HG02588 (cell line): ENCODE measurements around the gene LCA5L.
"Not testable (repeated sequence)": the region's sequence is repeated elsewhere in the genome, so short reads cannot be mapped to it uniquely, and the experiment has no call there.

ENCODE experiments used
- ATAC-seq: cut with Tn5 transposase; IDR thresholded peaks from one replicate; pipeline ENCODE4 v1.9.1; 2021; ENCODE audit warnings: mild to moderate bottlenecking, moderate library complexity; ENCODE audit not compliant: unreplicated experiment

LCA5L gene

DNA sequence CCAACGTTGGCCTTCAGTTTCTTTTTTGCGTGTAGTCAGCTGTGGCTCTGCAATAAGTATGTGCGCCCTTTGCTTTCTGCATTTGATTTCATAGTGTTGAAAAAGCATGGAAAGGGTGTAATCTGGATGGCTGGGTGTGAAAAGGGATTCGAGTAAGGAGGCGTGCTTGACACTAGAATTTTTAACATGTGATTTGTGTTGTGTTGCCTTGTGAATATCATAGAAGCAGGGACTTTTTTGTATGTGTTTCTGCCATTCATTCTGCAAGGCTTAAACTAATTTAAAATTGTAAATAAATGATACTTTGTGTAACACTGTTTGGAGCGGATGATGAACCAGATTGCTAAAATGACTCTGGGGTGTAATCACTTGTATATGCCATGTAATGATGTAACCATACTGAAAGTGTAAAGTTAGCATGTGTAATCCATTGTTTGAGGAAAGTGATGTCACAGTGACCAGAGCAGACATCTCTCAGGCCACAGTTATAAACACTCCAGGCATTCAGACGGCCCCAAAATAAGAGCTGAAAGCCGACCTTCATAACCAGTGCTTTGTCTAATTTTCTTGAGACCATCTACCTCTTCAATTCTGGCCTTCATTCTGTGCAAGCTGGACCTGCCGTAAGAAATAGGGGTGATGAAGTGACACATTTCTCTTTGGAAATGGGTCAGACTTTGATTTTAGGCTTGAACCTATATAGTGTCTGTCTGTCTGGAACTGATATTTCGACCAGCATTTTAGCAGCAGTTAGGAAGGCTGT lies 6.8 kb upstream of the LCA5L start:
- no peak for ATAC-seq

DNA sequence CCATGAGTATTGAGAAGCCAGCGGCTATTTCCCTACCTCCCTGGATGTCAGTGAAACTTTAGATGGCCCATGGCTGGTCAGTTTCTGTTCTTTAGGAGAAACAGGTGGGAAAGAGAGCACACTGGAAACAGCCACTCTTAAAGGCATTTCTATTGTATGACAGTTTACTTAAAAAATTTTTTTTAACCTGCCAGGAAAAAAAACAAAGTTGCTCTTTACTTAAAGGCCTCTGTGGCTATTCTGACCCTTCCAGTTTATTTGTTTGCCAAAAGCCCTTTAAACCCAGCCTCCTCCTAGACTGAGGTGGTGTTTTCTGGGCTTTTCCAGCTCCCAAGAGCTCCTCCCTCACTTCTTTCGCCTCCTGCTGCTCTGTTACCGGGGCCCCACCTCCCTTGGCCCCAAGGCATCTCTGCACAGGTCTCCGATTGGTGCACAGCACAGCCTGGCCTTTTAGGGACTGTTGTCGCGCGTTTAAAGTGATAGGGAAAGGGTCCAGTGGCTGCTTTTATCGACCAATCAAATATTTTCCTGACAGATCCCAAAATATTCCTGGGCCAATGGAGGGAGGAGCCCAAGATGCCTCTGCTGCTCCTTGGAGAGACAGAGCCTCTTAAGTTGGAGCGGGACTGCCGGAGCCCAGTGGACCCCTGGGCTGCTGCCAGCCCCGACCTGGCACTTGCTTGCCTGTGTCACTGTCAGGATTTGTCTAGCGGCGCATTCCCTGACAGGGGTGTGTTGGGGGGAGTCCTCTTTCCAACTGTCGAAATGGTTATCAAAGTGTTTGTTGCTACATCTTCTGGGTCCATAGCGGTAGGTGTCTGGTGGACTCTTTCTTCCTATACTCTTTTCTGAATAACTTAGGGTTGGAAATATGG lies 6.0 kb upstream of the LCA5L start, which contains the start of gene SH3BGR:
TSS of gene SH3BGR (plus strand) at position 639 of the 875 bp plus-strand sequence. CDS start at position 766, 127 bp downstream.
- ATAC-seq = no peak

DNA sequence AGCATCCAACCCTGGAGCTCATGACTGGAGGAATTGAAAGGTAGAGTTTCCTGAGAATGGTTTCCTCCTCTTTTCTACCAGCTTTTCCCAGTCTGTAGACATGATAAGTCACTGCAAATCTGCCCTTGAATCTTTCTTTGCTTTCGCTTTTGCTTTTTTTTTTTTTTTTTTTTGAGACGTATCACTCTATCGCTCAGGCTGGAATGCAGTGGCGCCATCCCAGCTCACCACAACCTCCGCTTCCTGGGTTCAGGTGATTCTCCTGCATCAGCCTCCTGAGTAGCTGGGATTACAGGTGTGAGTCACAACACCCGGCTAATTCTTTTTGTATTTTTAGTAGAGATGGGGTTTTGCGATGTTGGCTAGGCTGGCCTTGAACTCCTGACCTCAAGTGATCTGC lies 1.7 kb upstream of the LCA5L start:
- no peak for ATAC-seq

DNA sequence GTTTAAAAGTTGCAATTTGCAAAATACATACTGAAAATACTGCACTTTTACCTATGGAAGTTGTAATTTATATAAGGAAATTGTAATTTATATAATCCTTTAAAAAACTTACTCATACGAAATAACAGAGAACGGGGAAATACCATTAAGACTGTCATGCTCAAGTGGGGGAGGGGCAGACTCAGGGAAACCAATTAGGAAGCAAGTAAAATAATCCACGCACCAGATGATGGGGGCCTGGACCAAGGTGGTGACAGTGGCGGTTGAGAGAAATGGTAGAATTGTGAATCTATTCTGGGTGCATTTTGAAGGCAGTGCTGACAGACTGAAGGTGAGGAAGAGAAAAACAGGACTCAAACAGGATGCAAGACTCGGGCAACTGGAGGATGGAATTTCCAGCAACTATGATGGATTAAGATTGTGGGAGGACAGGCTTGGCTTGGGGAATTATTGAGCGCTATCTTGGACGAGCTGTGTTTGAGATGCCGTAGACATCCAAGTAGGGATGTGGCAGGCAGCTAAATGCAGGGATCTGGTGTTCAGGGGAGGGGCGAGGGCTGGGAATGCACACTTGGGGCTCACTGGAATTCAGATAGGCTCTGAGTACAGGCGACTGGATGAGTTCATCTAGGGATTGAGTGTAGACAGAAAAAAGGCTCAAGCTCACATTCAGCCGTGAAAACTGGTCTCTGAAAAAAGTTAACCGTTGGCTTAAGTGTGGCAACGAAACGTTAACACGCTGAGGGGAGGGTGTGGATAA lies 977 bp downstream of the LCA5L start:
- ATAC-seq = no peak

DNA sequence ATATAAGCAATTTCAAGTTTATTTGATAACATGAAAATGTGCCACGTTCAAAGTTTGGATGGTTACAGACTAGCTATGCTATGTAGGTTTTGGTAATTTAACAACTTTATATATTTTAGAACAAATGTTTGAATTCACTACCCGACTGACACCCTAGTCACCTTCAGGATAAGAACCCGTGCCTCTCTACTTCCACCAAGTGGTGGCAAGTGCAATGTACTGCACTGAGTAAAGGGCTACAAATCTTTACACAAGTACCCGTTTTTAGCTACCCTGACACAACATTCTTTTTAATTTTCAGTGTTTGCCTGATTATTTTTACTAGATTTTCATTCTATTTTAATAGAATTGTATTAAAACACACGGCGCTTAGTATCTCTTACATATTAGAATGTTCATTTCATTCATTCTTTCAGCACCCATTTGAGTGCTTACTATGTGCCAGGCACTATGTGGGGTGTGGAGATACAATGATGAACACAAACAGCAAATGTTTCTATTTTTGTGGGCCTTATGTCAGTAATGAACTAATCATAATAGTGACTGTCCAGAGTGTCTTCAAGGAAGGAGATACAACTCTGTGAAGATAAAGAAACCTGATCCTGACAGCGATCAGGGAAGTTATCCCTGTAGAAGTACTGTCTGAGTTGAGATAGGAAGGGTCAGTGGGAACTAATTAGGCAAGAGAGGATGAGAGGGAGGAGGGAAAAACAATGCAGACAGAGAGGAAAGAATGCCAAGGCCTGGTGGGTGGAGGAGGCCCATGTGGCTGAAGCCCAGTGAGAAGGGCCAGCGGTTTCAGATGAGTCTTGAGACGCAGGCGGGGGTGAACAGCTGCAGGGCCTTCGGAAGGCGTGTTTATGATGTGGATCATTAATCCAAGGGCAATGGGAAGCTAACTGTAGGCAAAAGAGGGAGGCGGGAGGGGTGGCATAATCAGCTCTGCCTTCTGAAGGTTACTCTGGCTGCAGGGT lies 3.8 kb downstream of the LCA5L start:
- no peak for ATAC-seq

DNA sequence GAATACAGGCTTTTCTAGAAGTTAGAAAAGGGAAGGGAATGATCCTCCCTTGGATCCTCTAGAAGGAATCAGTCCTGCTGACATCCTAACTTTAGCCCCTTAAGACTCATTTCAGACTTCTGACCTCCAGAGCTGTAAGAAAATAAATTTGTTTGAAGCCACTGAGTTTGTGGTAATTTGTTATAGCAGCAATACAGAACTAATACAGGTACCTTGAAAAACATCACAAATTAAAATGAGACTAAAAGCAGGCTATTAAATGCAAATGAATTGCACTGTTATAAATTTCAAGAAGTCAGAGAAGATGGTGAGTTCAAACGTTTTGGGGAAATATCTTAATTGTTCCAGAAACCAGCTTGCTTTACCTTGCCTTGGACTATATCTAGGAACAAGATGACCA lies 6.3 kb downstream of the LCA5L start:
- no peak for ATAC-seq

DNA sequence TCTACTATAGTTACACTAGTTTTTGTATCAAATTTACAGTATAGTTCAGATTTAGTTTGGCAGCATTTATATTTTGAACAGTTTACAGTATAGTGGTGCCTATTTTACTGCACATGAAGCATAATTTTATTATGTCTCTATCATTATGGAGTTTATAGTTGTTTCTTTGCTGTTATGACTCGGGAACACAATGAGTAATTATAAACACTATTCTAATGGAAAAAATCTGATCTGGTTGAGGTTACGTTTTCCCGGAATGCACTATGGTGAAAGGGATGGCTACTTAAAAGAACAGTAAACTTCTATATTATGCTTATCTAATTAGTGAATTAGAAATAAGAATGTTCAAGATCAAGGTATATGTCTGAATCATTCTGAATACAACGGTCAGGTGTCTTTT lies 10.6 kb downstream of the LCA5L start:
- ATAC-seq = no peak

DNA sequence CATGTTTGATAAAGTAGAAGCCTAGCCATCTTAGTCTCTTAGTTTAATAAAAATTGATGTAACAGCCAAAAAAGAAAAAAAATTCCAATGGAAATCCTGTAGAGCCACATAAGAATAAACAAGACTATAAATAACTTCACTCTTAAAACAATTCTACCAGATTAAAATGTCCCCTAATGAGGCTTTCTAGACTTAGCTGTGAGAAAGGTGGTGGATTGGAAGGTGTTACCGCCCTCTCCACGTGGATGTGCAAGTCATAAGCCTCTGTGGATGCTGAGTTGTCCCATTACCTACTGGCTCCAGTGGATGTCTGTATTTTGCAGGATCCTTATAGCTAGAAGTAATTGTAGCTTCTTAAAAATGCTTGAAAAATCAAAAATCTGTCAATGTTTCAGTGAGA lies 14.6 kb downstream of the LCA5L start:
- ATAC-seq = no peak

DNA sequence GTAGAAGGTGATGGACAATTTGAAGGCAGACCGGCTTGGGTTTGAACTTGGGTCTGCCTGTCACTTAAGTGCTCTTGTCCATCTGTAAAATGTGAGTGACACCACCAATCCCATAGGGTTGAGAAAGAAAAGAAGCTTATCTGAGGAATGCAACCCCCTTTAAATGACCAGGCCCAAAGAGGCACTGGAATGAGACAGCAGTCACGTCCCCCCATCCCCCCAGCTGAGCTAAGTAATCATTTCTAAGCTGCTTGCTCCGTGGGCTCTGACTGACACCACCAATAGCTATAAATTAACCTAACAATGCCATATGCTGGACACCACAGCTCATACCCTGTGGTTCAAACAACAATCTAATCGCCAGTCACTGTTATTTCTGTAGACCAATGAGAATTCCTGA lies 15.1 kb downstream of the LCA5L start:
- no peak for ATAC-seq

DNA sequence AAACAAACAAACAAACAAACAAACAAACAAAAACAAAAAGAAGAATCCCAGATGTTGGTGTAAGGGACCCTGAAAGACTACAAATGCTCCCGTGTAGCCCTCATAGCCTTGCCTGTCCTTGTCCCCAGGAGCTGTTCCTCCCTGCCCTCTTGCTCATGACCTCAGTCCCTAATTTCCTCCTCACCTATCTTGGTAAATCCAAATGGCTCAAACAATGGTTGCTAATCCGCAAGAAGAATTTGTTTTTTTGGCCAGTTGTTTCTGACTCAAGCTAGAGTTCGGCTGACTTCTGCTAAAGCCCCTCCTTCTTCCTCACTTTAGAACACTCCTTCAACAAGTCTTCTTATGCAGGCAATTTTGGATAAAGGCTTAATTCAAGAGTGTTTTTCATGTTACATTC lies 15.6 kb downstream of the LCA5L start:
- ATAC-seq = no peak

DNA sequence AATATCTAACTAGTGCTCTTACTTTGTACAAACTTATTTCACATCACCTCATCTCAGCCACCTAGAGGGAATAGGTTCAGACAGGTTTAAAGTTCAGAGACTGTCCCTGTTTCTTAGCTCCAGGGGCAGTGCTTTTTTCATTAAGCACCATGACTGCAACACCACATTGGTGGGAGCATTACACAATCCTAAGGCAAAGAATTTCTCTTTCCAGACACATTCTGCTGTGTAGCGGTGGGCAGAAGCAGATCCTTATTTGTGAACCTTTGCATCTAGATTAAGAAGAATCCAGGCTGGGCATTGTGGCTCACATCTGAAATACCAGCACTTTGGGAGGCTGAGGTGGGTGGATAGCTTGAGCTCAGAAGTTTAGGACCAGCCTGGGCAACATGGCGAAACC lies 16.1 kb downstream of the LCA5L start:
- no peak for ATAC-seq

DNA sequence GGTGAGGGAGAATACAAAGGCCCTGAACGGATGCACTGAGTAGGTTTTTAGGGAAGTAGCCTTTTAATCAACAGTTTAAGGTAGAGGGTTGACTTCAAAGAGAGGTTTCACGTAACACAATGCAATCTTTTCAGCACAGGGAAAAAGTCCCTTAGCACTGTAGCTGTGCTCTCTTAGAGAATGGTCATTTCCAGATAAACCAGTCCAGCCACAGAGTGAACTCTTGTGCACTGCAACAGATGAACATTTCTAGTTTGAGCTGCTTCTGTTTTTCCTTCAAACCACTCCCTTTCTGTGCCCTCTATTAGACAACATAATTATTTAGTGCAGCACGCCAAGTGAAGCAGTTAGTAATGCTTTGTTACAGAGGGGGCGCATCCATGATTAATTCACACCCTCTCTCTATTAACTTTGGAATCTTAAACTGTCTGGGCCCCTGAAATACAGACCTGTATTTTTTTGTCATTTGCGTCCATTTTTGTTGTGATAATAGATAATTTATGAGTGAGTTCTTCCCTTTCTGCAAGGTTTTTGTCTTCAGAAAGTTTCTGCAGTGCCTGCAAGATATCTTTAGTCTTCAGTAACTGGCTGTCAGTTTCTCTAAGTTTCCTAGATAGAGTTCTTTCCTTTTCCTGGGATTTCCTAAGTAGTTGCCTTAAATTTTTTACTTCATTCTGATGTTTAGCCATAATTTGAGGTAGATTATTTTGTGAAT lies 22.9 kb downstream of the LCA5L start:
- ATAC-seq = no peak

DNA sequence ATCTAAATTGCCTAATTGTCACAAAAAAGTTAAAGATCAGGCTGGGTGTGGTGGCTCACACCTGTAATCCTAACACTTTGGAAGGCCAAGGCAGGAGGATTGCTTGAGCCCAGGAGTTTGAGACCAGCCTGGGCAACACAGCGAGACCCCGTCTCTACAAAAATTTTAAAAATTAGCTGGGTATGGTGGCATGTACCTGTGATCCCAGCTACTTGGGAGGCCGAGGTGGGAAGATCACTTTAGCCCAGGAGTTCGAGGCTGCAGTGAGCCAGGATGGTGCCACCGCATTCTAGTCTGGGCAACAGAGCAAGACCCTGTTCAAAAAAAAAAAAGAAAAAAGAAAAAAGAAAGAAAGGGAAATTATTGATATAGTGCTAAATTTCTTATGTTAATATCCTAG lies 26.4 kb downstream of the LCA5L start:
- not testable (repeated sequence) for ATAC-seq

DNA sequence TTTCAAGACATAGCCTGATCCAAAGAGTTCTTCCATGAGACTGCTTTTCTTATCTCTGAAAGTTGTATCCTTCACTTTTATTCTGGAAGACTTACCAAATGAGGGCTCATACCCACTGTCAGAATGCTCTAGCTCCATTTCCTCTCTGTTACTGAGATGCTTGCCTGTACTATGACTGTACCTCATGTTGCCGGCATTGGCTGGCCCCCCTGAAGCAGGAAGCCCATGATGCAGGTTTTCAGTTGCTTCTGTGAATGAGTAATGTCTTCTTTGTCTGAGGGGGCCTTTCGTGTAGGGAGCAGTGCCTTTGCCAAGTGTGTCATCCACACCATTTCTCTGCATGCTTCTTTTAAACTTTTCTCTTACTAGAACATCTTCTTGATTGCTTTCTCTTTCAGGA lies 39.5 kb downstream of the LCA5L start:
- no peak for ATAC-seq

DNA sequence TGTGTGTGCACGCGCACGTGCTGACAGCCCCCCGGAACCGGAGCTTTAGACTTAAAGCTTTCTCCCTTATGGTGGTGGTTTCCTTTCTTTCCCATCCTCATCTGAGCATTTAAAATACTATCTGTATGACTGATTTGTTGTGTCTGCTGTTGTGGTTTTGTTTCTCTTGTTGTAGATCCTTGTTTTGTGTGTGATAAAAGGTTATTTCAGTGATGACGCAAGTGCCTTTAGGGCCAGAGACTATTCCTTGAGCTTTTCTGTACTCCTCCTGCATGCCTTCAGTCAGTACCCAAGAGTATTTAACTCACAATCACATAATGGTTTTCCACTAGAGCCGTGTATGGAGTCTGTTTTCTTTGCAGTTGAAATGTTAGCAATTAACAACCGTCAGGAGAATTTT lies 45.4 kb downstream of the LCA5L start:
- ATAC-seq = no peak

DNA sequence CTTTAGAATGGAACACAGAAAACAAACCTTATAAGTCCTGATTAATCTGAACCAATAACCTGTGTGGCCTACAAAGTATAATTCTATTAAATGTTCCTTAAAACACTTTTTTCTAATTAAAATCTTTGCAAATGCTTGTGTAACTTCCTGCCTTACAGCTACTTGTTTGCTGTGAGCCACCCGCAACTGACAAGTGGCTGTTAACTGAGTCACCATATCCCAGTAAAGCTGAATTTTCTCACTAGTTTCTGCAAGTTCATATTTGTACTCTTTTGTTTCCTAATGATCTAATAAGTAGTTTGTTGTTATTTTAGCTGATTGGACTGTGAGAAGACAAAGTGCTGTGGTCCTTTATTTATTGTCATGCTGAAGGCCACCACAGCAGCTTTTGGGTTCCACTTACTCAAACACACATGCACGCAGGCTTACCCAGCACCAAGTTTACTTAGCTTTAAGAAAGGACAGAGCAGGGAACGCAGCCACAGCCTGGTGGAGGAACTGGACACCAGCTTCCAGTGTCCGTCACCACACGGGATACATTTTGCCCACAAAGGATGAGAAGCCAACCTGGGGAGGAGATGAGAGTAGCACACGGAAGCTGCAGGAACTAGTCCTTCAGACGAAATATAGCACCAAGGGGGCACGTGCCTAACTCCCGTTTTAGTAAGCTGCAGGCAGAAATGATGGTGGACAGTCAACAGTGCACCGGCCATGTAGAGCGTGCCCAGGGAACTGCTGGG lies 47.8 kb downstream of the LCA5L start:
- ATAC-seq = no peak

DNA sequence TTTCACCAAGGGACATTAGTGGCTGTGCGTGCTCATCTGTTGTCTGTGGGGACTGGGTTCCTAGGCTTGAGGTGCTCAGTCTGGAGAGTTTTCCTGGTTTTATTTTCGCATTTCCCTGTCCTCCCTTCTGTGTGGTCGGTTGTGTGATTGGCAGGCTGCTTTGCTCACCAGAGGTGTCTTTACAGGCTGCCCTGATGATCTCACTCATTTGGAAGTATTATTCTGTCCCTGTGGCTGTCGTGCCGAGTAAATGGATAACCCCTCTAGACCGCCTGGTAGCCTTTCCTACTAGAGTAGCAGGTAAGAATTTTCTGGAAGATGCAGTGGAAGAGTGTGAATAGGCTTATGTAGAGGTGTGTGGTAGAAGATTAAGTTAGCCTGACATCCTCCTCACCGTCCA lies 52.6 kb downstream of the LCA5L start:
- no peak for ATAC-seq

DNA sequence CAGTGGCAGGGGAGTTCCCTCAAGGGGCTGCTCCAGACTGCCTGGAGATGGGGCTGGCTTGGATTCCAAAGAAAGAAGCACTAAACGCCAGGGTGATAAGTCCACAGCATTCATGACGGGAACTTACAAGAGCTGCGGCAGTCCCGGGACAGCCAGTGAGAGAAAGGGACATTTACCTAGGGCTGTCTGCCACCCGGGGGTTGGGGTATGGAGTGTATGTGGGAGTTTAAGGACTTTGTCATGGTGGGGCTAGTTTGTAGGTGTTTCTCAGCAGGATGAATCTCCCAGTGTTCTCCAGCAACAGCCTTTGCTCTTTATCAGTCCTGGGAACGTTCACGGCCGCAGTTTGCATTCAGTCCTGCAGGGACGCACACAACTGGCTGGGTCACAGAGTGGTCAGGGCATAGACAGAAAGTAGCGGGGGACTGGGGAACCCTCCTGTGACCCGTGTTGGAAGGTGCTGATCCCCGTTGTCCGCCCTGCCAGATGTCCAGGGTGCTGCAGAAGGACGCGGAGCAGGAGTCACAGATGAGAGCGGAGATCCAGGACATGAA lies 55.3 kb downstream of the LCA5L start:
- no peak for ATAC-seq

DNA sequence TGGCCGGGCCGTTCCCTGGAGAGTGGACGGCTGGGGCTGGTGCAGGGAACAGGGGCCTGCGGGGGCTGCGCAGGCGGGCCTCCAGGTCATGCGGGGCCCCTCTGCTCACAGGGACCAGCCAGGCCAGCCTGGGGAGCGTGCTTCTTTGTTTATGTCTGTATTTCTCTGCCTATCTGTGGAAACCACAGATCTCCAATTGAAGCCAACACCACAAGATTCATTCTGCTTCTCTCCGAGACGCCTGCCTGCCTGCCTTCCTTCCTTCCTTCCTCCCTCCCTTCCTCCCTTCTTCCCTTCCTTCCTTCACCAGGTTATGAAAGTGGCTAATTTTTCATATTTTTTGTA lies 56.8 kb downstream of the LCA5L start:
- no peak for ATAC-seq
